ENCODE measurements around the gene CORO1A. TPM values are rescaled to one million over a fixed set of nuclear protein-coding genes. Genes with fewer than 3 reads are reported as not detected.

CORO1A gene
- total RNA-seq, 1 donor from 2014 or later = 1.6 TPM

GRCh38 chr16:30142672-30143346 lies 40.6 kb upstream of the CORO1A start:
- no peak for TF ChIP-seq CTCF (IDR thresholded peaks at IDR 0.05; ENCODE audit: unreplicated experiment)
- no peak overlapping the region for H3K27ac Mint-ChIP-seq
- H3K9me3 Mint-ChIP-seq (ENCODE audit: low read depth) = no peaks in the 10 kb centered on the region
- no peaks in the 10 kb centered on the region for H3K27me3 Mint-ChIP-seq
- no peak for DNase-seq (ENCODE audit: low spot score, unreplicated experiment)
- H3K4me1 Mint-ChIP-seq (ENCODE audit: low read depth) = peaks cover 4% of the 10 kb centered on the region
- H3K4me3 Mint-ChIP-seq (ENCODE audit: low read depth) = no peak overlapping the region
- no peaks in the 10 kb centered on the region for H3K36me3 Mint-ChIP-seq (ENCODE audit: insufficient read depth)

DNA sequence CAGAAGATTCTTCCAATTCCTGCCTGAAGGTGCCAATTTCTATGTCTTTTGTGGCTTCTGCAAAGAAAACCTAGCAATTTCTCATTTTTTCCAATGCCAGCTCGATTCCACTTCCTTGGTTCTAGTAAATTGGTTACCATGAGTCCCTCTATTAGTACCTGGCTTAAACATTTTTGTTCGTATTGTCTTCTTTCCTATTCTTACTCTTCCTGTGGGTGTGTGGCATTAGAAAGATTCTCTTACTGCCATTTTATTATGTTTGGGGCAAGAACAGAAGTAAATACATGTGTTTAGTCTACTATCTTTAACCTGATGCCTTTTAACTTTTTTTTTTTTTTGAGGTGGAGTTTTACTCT lies 40.1 kb upstream of the CORO1A start:
- no peak for DNase-seq (ENCODE audit: low spot score, unreplicated experiment)
- Mint-ChIP-seq H3K9me3 (ENCODE audit: low read depth) (no peaks in the 10 kb centered on the region), H3K4me1 (ENCODE audit: low read depth) (peaks cover 4% of the 10 kb centered on the region), H3K27ac (no peak overlapping the region), H3K4me3 (ENCODE audit: low read depth) (no peak overlapping the region), H3K36me3 (ENCODE audit: insufficient read depth) (no peaks in the 10 kb centered on the region), H3K27me3 (no peaks in the 10 kb centered on the region)
- TF ChIP-seq CTCF (IDR thresholded peaks at IDR 0.05; ENCODE audit: unreplicated experiment) = no peak

DNA sequence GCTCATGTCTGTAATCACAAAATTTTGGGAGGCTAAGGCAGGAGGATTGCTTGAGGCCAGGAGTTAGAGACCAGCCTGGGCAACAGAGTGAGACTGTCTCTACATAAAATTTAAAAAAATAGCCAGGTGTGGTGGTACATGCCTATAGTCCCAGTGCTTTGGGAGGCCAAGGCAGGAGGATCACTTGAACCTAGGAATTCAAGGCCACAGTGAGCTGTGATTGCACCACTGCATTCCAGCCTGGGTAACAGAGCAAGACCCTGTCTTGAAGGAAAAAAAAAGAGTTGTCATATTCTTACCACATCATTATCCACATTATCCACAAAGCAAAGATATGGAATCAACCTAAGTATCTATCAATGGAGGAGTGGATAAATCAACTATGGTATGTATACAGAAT lies 39.4 kb upstream of the CORO1A start:
- H3K4me1 Mint-ChIP-seq (ENCODE audit: low read depth) = peaks cover 4% of the 10 kb centered on the region
- H3K4me3 Mint-ChIP-seq (ENCODE audit: low read depth) = no peak overlapping the region
- H3K36me3 Mint-ChIP-seq (ENCODE audit: insufficient read depth) = no peaks in the 10 kb centered on the region
- no peaks in the 10 kb centered on the region for H3K9me3 Mint-ChIP-seq (ENCODE audit: low read depth)
- no peak for DNase-seq (ENCODE audit: low spot score, unreplicated experiment)
- TF ChIP-seq CTCF (IDR thresholded peaks at IDR 0.05; ENCODE audit: unreplicated experiment) = no peak
- no peaks in the 10 kb centered on the region for H3K27me3 Mint-ChIP-seq
- H3K27ac Mint-ChIP-seq = no peak overlapping the region

DNA sequence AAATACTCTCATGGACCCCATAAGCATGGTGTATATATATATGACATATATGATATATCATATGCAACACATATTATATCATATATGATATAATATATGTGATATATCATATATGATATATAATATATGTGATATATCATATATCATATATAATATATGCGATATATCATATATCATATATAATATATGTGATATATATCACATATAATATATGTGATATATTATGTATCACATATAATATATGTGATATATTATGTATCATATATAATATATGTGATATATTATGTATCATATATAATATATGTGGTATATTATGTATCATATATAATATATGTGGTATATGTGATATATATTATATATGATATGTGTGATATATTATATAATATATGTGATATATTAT lies 38.5 kb upstream of the CORO1A start:
- H3K9me3 Mint-ChIP-seq (ENCODE audit: low read depth) = peaks cover 3% of the 10 kb centered on the region
- H3K4me3 Mint-ChIP-seq (ENCODE audit: low read depth) = no peak overlapping the region
- no peak for TF ChIP-seq CTCF (IDR thresholded peaks at IDR 0.05; ENCODE audit: unreplicated experiment)
- DNase-seq (ENCODE audit: low spot score, unreplicated experiment) = no peak
- peaks cover 1% of the 10 kb centered on the region for H3K4me1 Mint-ChIP-seq (ENCODE audit: low read depth)
- H3K36me3 Mint-ChIP-seq (ENCODE audit: insufficient read depth) = no peaks in the 10 kb centered on the region
- H3K27ac Mint-ChIP-seq = no peak overlapping the region
- H3K27me3 Mint-ChIP-seq = no peaks in the 10 kb centered on the region

GRCh38 chr16:30145657-30146056 lies 37.7 kb upstream of the CORO1A start:
- Mint-ChIP-seq H3K9me3 (ENCODE audit: low read depth) (peaks cover 3% of the 10 kb centered on the region), H3K36me3 (ENCODE audit: insufficient read depth) (no peaks in the 10 kb centered on the region), H3K4me1 (ENCODE audit: low read depth) (no peaks in the 10 kb centered on the region), H3K4me3 (ENCODE audit: low read depth) (no peak overlapping the region), H3K27me3 (no peaks in the 10 kb centered on the region), H3K27ac (no peak overlapping the region)
- no peak for DNase-seq (ENCODE audit: low spot score, unreplicated experiment)
- no peak for TF ChIP-seq CTCF (IDR thresholded peaks at IDR 0.05; ENCODE audit: unreplicated experiment)
